NT2/D1 (cell line): ENCODE data around the gene CDK19.

Experiments
- YY1 ChIP-seq: IDR thresholded peaks from 2 replicates; pipeline ENCODE4 v1.6.1; 2011; ENCODE audit not compliant: insufficient read length, insufficient read depth
- ZNF274 ChIP-seq: IDR thresholded peaks from 2 replicates; pipeline ENCODE4 v1.6.1; 2011; ENCODE audit warnings: mild to moderate bottlenecking, low read depth, low read length

- TF ChIP-seq YY1 (no peak), ZNF274 (no peak)
Measured at GRCh38 chr6:110683241-110683640, 132.0 kb downstream of the CDK19 start.
